ENCODE measurements around the gene KIRREL1.

DNA sequence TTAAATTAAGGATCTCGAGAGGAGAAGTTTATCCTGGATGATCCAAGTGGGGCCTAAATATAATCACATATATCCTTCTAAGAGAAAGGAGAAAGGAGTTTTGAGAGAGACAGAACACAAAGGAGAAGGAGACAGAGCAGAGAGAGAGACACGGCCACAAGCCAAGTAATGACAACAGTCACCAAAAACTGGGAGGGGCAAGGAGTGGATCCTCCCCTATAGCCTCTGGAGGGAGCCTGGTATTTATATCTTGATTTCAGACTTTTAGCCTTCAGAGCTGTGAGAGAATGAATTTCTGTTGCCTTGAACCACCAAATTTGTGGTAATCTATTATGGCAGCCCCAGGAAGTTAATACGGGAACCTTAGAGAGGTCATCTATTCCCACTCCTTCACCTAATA lies 137.8 kb downstream of the KIRREL1 start:
- TF ChIP-seq POU2F2 (IDR thresholded peaks at IDR 0.05; ENCODE audit: low read depth, low read length) (no peak), POLR2AphosphoS5 (IDR thresholded peaks at IDR 0.05; ENCODE audit: low read depth, low read length) (no peak), POLR2A (IDR thresholded peaks at IDR 0.05; ENCODE audit: low read depth, low read length) (no peak)
